ENCODE data around the gene LRRC57. TPM values are rescaled to one million over a fixed set of nuclear protein-coding genes. Genes with fewer than 3 reads are reported as not detected.

Gene LRRC57
- total RNA-seq, 2 experiments from 2014 or later: 13.7 to 15.1 TPM

GRCh38 chr15:42510258-42511006 is 38.2 kb downstream of the LRRC57 start:
- DNase-seq (no peak), ATAC-seq (no peak)
- CTCF ChIA-PET: no interaction called here
- H3K9me3 Mint-ChIP-seq: no peaks in the 10 kb centered on the region
- intact Hi-C loops (cut with micrococcal nuclease): no loop called here
- H3K4me1 Mint-ChIP-seq (ENCODE audit: low read depth): no peaks in the 10 kb centered on the region
- no peak overlapping the region for H3K27ac Mint-ChIP-seq
- no peak overlapping the region for H3K4me3 Mint-ChIP-seq
- no peak for TF ChIP-seq CTCF (IDR thresholded peaks at IDR 0.05)
- POLR2A ChIA-PET: no interaction called here
- no peaks in the 10 kb centered on the region for H3K27me3 Mint-ChIP-seq
- peaks cover 7% of the 10 kb centered on the region for H3K36me3 Mint-ChIP-seq (ENCODE audit: low read depth)

- CTCF ChIA-PET: no interaction called here
- Mint-ChIP-seq H3K4me1 (ENCODE audit: low read depth) (peaks cover 2% of the 10 kb centered on the region), H3K27me3 (no peaks in the 10 kb centered on the region), H3K36me3 (ENCODE audit: low read depth) (peaks cover 4% of the 10 kb centered on the region), H3K4me3 (no peak overlapping the region), H3K27ac (no peak overlapping the region), H3K9me3 (no peaks in the 10 kb centered on the region)
- DNase-seq (no peak), ATAC-seq (no peak)
- intact Hi-C loops (cut with micrococcal nuclease): loop anchor here (10.0 kb wide), 1 partner anchor 337 kb away; no protein-coding TSS in a partner anchor
- POLR2A ChIA-PET: no interaction called here
- no peak for TF ChIP-seq CTCF (IDR thresholded peaks at IDR 0.05)
These were observed 40.3 kb downstream of the LRRC57 start for GRCh38 chr15:42508263-42508690.

GRCh38 chr15:42507514-42507913 is 41.1 kb downstream of the LRRC57 start:
- TF ChIP-seq CTCF (IDR thresholded peaks at IDR 0.05): no peak
- H3K9me3 Mint-ChIP-seq: no peaks in the 10 kb centered on the region
- CTCF ChIA-PET: no interaction called here
- DNase-seq (no peak), ATAC-seq (no peak)
- intact Hi-C loops (cut with micrococcal nuclease): loop anchor here (10.0 kb wide), 1 partner anchor 337 kb away; no protein-coding TSS in a partner anchor
- H3K27me3 Mint-ChIP-seq: no peaks in the 10 kb centered on the region
- no peak overlapping the region for H3K27ac Mint-ChIP-seq
- peaks cover 2% of the 10 kb centered on the region for H3K4me1 Mint-ChIP-seq (ENCODE audit: low read depth)
- POLR2A ChIA-PET: no interaction called here
- H3K4me3 Mint-ChIP-seq: no peak overlapping the region
- no peaks in the 10 kb centered on the region for H3K36me3 Mint-ChIP-seq (ENCODE audit: low read depth)

GRCh38 chr15:42504631-42505030 is 44.0 kb downstream of the LRRC57 start:
- intact Hi-C loops (cut with micrococcal nuclease): loop anchor here (10.0 kb wide), 1 partner anchor 340 kb away; no protein-coding TSS in a partner anchor
- Mint-ChIP-seq H3K4me3 (no peak overlapping the region), H3K27ac (no peak overlapping the region), H3K27me3 (no peaks in the 10 kb centered on the region), H3K9me3 (no peaks in the 10 kb centered on the region), H3K4me1 (ENCODE audit: low read depth) (peaks cover 15% of the 10 kb centered on the region), H3K36me3 (ENCODE audit: low read depth) (no peaks in the 10 kb centered on the region)
- POLR2A ChIA-PET: interaction anchor here (0.6 to 0.9 kb wide), 3 partner anchors 13 to 71 kb away, joined by 3 read pairs; no protein-coding TSS in a partner anchor
- DNase-seq (no peak), ATAC-seq (no peak)
- CTCF ChIA-PET: no interaction called here
- no peak for TF ChIP-seq CTCF (IDR thresholded peaks at IDR 0.05)

GRCh38 chr15:42503825-42504224 is 44.8 kb downstream of the LRRC57 start:
- ATAC-seq (no peak), DNase-seq (no peak)
- Mint-ChIP-seq H3K27ac (no peak overlapping the region), H3K9me3 (no peaks in the 10 kb centered on the region), H3K4me3 (no peak overlapping the region), H3K27me3 (no peaks in the 10 kb centered on the region), H3K4me1 (ENCODE audit: low read depth) (peaks cover 21% of the 10 kb centered on the region), H3K36me3 (ENCODE audit: low read depth) (no peaks in the 10 kb centered on the region)
- ChIA-PET POLR2A (interaction anchor here (3.0 kb wide), 1 partner anchor 13 kb away, joined by 10 read pairs; the partner anchor contains the start of gene ZNF106), CTCF (no interaction called here)
- intact Hi-C loops (cut with micrococcal nuclease): loop anchor here (10.0 kb wide), 1 partner anchor 341 kb away; no protein-coding TSS in a partner anchor
- TF ChIP-seq CTCF (IDR thresholded peaks at IDR 0.05): no peak
